Neural cell (in vitro differentiated cells): Measurements from ENCODE around the gene ZNF716.
"Not testable (repeated sequence)": the region's sequence is repeated elsewhere in the genome, so short reads cannot be mapped to it uniquely, and the experiment has no call there.

Experiments
- CTCF ChIP-seq: fragments of 450-650 bp; IDR thresholded peaks from 2 replicates; pipeline ENCODE4 v1.5.1; 2014; ENCODE audit warnings: antibody characterized with exemption, mild to moderate bottlenecking, moderate library complexity; ENCODE audit not compliant: poor library complexity, severe bottlenecking
- EP300 ChIP-seq: fragments of 450-650 bp; conservative IDR thresholded peaks from 2 replicates; pipeline ENCODE4 v1.6.1; 2014; ENCODE audit warnings: antibody characterized with exemption, mild to moderate bottlenecking, moderate library complexity; ENCODE audit not compliant: poor library complexity, severe bottlenecking
- EZH2 ChIP-seq: fragments of 200-600, 300-800 bp; shearing (Covaris generic), sonication (generic); IDR thresholded peaks from 2 replicates; pipeline ENCODE4 v1.6.1; 2014; ENCODE audit warnings: antibody characterized with exemption, low read length, borderline replicate concordance, mild to moderate bottlenecking; ENCODE audit not compliant: insufficient read depth, poor library complexity, severe bottlenecking
- MXI1 ChIP-seq: fragments of 450-650 bp; conservative IDR thresholded peaks from 2 replicates; pipeline ENCODE4 v1.6.1; 2014; ENCODE audit warnings: antibody characterized with exemption, mild to moderate bottlenecking; ENCODE audit not compliant: poor library complexity, severe bottlenecking
- POLR2AphosphoS5 ChIP-seq: IDR thresholded peaks from 2 replicates; pipeline ENCODE4 v1.6.1; 2012
- RAD21 ChIP-seq: fragments of 450-650 bp; conservative IDR thresholded peaks from 2 replicates; pipeline ENCODE4 v1.6.1; 2014; ENCODE audit warnings: antibody characterized with exemption, mild to moderate bottlenecking, moderate library complexity
- REST ChIP-seq: IDR thresholded peaks from 2 replicates; pipeline ENCODE4 v1.6.1; 2012; ENCODE audit warnings: borderline replicate concordance
- SMC3 ChIP-seq: fragments of 450-650 bp; conservative IDR thresholded peaks from 2 replicates; pipeline ENCODE4 v1.6.1; 2014; ENCODE audit warnings: antibody characterized with exemption, mild to moderate bottlenecking, moderate library complexity; ENCODE audit not compliant: poor library complexity
- TAF1 ChIP-seq: IDR thresholded peaks from 2 replicates; pipeline ENCODE4 v1.6.1; 2012; ENCODE audit warnings: low read depth

- TF ChIP-seq CTCF, RAD21, POLR2AphosphoS5, SMC3, TAF1, MXI1, EP300, REST, EZH2: not testable (repeated sequence)
Observed at GRCh38 chr7:57480304-57480703, 30.3 kb downstream of the ZNF716 start.
